GM13977 (cell line): ENCODE measurements around the gene HS2ST1.

ENCODE experiments used
- DNase-seq: peaks from one replicate; pipeline ENCODE4 v3.0.0; 2012; ENCODE audit warnings: low spot score
- in situ Hi-C: fragments of 300-500 bp; cut with MboI; formaldehyde crosslinking; loops from one replicate; pipeline ENCODE4 v1.12.0; 2022; ENCODE audit warnings: low sequenced_read_pairs, low pct_unique_long_range_greater_than_20kb, mixed read lengths, inconsistent platforms; ENCODE audit not compliant: unreplicated experiment
- TF ChIP-seq, protein P1 (sequence below): IDR thresholded peaks from 2 replicates; pipeline ENCODE4 v1.5.1; 2012; ENCODE audit warnings: mild to moderate bottlenecking, control low read depth; ENCODE audit not compliant: insufficient read depth; ENCODE audit errors: extremely low read depth, missing control alignments

Gene HS2ST1

GRCh38 chr1:87129038-87129437 is 214.6 kb downstream of the HS2ST1 start:
- TF ChIP-seq, protein P1, sequence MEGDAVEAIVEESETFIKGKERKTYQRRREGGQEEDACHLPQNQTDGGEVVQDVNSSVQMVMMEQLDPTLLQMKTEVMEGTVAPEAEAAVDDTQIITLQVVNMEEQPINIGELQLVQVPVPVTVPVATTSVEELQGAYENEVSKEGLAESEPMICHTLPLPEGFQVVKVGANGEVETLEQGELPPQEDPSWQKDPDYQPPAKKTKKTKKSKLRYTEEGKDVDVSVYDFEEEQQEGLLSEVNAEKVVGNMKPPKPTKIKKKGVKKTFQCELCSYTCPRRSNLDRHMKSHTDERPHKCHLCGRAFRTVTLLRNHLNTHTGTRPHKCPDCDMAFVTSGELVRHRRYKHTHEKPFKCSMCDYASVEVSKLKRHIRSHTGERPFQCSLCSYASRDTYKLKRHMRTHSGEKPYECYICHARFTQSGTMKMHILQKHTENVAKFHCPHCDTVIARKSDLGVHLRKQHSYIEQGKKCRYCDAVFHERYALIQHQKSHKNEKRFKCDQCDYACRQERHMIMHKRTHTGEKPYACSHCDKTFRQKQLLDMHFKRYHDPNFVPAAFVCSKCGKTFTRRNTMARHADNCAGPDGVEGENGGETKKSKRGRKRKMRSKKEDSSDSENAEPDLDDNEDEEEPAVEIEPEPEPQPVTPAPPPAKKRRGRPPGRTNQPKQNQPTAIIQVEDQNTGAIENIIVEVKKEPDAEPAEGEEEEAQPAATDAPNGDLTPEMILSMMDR, result no peak
- in situ Hi-C loops, result loop anchor here (25.0 kb wide), 1 partner anchor 808 kb away; no protein-coding TSS in a partner anchor
- DNase-seq, result no peak

- no peak for DNase-seq
- in situ Hi-C loops, result loop anchor here (25.0 kb wide), 1 partner anchor 808 kb away; no protein-coding TSS in a partner anchor
- TF ChIP-seq, protein P1, result no peak
These were observed 215.2 kb downstream of the HS2ST1 start for GRCh38 chr1:87129606-87130005.

DNA sequence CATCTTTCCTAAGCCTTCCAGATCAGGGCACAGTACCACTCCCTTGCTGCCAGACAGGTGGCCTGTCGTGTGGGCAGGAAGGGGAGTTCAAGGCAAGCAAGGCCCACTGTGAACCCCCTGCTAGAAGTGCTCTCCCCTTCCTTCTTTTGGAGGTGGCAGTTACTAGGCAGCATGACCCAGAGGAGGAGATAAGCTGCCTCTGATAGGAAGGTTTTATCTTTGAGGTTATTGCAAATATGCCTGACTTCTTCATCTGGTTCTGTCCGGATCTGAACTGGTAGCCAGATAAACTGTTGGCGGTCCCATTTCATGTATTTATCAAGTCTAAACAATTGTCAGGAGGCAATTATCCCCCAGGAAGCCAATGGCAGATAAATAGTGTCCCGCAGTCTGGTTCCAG is 216.0 kb downstream of the HS2ST1 start:
- no peak for DNase-seq
- TF ChIP-seq, protein P1, result no peak
- in situ Hi-C loops, result loop anchor here (25.0 kb wide), 1 partner anchor 807 kb away; no protein-coding TSS in a partner anchor

DNA sequence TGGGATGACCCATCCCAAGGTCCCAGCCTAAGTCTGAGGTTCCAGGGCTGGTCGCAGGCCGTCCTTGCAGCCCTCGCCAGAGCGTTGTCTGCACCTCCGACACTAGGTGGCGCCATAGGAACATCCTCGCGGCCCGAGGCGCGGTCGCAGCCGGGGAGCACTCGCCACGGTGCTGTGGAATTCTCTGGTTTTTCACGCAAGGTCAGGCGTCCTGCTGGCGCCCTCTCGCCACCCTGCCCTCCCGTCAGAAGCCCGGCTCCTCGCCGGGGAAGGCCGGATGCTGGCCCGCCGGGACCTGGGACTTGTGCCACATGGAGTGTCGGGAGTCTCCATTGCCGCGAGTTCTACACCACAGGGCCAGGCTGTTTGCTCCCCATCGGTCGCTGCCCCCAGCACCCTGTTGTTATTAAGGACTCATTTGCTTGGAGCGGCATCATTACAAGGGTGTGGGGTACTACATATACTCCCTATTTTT is 217.4 kb downstream of the HS2ST1 start:
- in situ Hi-C loops, result loop anchor here (25.0 kb wide), 1 partner anchor 805 kb away; no protein-coding TSS in a partner anchor
- peak; percentile 87 for DNase-seq
- TF ChIP-seq, protein P1, result peak; percentile 99

- TF ChIP-seq, protein P1, result no peak
- DNase-seq, result no peak
- in situ Hi-C loops, result loop anchor here (25.0 kb wide), 1 partner anchor 805 kb away; no protein-coding TSS in a partner anchor
These were observed 217.9 kb downstream of the HS2ST1 start for GRCh38 chr1:87132284-87132870.

GRCh38 chr1:87134061-87134460 is 219.6 kb downstream of the HS2ST1 start:
- in situ Hi-C loops, result loop anchor here (25.0 kb wide), 1 partner anchor 803 kb away; no protein-coding TSS in a partner anchor
- TF ChIP-seq, protein P1, result no peak
- DNase-seq, result no peak
